H9 (cell line): ENCODE data around the gene OR8K1. TPM values are rescaled to one million over a fixed set of nuclear protein-coding genes. Genes with fewer than 3 reads are reported as not detected.

ENCODE experiments used
- DNase-seq: peaks from one replicate; pipeline ENCODE4 v3.0.0-alpha.2; 2017
- H2AFZ ChIP-seq: one replicate; pipeline ENCODE4 v1.6.1; 2013; ENCODE audit warnings: mild to moderate bottlenecking, low read length, control low read depth, moderate library complexity
- H2AK5ac ChIP-seq: 2 replicates; pipeline ENCODE4 v1.6.1; 2013; ENCODE audit warnings: low read length, control low read depth, mixed read lengths; ENCODE audit not compliant: insufficient read length
- H2BK120ac ChIP-seq: one replicate; pipeline ENCODE4 v1.6.1; 2013; ENCODE audit warnings: low read depth, mild to moderate bottlenecking, low read length, control low read depth, inconsistent platforms; ENCODE audit not compliant: poor library complexity, severe bottlenecking
- H2BK12ac ChIP-seq: 2 replicates; pipeline ENCODE4 v1.6.1; 2013; ENCODE audit warnings: low read length, control low read depth, mixed read lengths, low read depth; ENCODE audit not compliant: insufficient read length
- H2BK15ac ChIP-seq: 2 replicates; pipeline ENCODE4 v1.6.1; 2013; ENCODE audit warnings: low read depth, low read length, control low read depth
- H2BK20ac ChIP-seq: one replicate; pipeline ENCODE4 v1.6.1; 2013; ENCODE audit warnings: low read depth, mild to moderate bottlenecking, low read length, control low read depth, inconsistent platforms; ENCODE audit not compliant: poor library complexity, severe bottlenecking
- H2BK5ac ChIP-seq: 2 replicates; pipeline ENCODE4 v1.6.1; 2013; ENCODE audit warnings: low read length, control low read depth, mixed read lengths; ENCODE audit not compliant: insufficient read length
- H3K14ac ChIP-seq: 2 replicates; pipeline ENCODE4 v1.6.1; 2013; ENCODE audit warnings: low read length, control low read depth; ENCODE audit not compliant: insufficient read depth
- H3K18ac ChIP-seq: 2 replicates; pipeline ENCODE4 v1.6.1; 2013; ENCODE audit warnings: low read depth, mild to moderate bottlenecking, mixed read lengths, low read length, control low read depth; ENCODE audit not compliant: insufficient read length
- H3K23ac ChIP-seq: 2 replicates; pipeline ENCODE4 v1.6.1; 2013; ENCODE audit warnings: low read length, control low read depth, mixed read lengths, low read depth; ENCODE audit not compliant: insufficient read length
- H3K23me2 ChIP-seq: 2 replicates; pipeline ENCODE4 v1.6.1; 2013; ENCODE audit warnings: low read depth, mild to moderate bottlenecking, mixed read lengths, low read length, control low read depth; ENCODE audit not compliant: insufficient read length, poor library complexity, severe bottlenecking
- H3K27ac ChIP-seq: 2 replicates; pipeline ENCODE4 v1.5.1; 2013; ENCODE audit warnings: low read length, control low read depth, mixed read lengths, low read depth; ENCODE audit not compliant: insufficient read length
- H3K27me3 ChIP-seq: 2 replicates; pipeline ENCODE4 v1.6.1; 2013; ENCODE audit warnings: low read length, control low read depth, inconsistent platforms; ENCODE audit not compliant: insufficient read depth
- H3K4ac ChIP-seq: 2 replicates; pipeline ENCODE4 v1.6.1; 2013; ENCODE audit warnings: low read depth, mild to moderate bottlenecking, control low read depth, inconsistent platforms, low read length, moderate library complexity
- H3K4me1 ChIP-seq: 2 replicates; pipeline ENCODE4 v1.6.1; 2013; ENCODE audit warnings: low read length, control low read depth, inconsistent platforms; ENCODE audit not compliant: insufficient read depth
- H3K4me2 ChIP-seq: 2 replicates; pipeline ENCODE4 v1.6.1; 2013; ENCODE audit warnings: low read length, control low read depth, mixed read lengths; ENCODE audit not compliant: insufficient read length, insufficient read depth
- H3K56ac ChIP-seq: 2 replicates; pipeline ENCODE4 v1.6.1; 2013; ENCODE audit warnings: low read depth, mild to moderate bottlenecking, mixed read lengths, low read length, control low read depth; ENCODE audit not compliant: insufficient read length
- H3K79me1 ChIP-seq: 2 replicates; pipeline ENCODE4 v1.6.1; 2013; ENCODE audit warnings: low read depth, mild to moderate bottlenecking, moderate library complexity, low read length, control low read depth, inconsistent platforms; ENCODE audit not compliant: insufficient read depth, poor library complexity, severe bottlenecking
- H3K79me2 ChIP-seq: 2 replicates; pipeline ENCODE4 v1.6.1; 2013; ENCODE audit warnings: low read length, control low read depth, inconsistent platforms; ENCODE audit not compliant: insufficient read depth
- H3K9ac ChIP-seq: 2 replicates; pipeline ENCODE4 v1.6.1; 2013; ENCODE audit warnings: low read length, control low read depth, mixed read lengths; ENCODE audit not compliant: insufficient read length; ENCODE audit errors: extremely low read depth
- H3K9me3 ChIP-seq: one replicate; pipeline ENCODE4 v1.6.1; 2013; ENCODE audit warnings: low read depth, low read length, inconsistent platforms; ENCODE audit not compliant: control insufficient read depth
- H3T11ph ChIP-seq: one replicate; pipeline ENCODE4 v1.6.1; 2013; ENCODE audit warnings: mild to moderate bottlenecking, low read length, control low read depth, inconsistent platforms
- H4K20me1 ChIP-seq: one replicate; pipeline ENCODE4 v1.6.1; 2013; ENCODE audit not compliant: control insufficient read depth, insufficient read length, insufficient read depth
- H4K5ac ChIP-seq: 2 replicates; pipeline ENCODE4 v1.6.1; 2013; ENCODE audit warnings: low read depth, mild to moderate bottlenecking, mixed read lengths, low read length, control low read depth; ENCODE audit not compliant: insufficient read length
- H4K8ac ChIP-seq: replicated peaks from 2 replicates; pipeline ENCODE4 v1.6.1; 2013; ENCODE audit warnings: low read length, control low read depth, mixed read lengths, low read depth; ENCODE audit not compliant: insufficient read length
- H4K91ac ChIP-seq: 2 replicates; pipeline ENCODE4 v1.6.1; 2013; ENCODE audit warnings: low read depth, mild to moderate bottlenecking, moderate library complexity, mixed read lengths, low read length, control low read depth; ENCODE audit not compliant: insufficient read length
- H3K27ac Mint-ChIP-seq, 3 experiments: 2 replicates in 2 of 3; 3 replicates in 1 of 3; pipeline ENCODE4 v1.8.0; 2020 to 2021; ENCODE audit warnings: mixed read lengths in 3 of 3, mild to moderate bottlenecking in 1 of 3, moderate library complexity in 1 of 3
- H3K27me3 Mint-ChIP-seq: 2 replicates; pipeline ENCODE4 v1.8.0; 2021; ENCODE audit warnings: low read depth, mild to moderate bottlenecking, moderate library complexity, mixed read lengths
- H3K36me3 Mint-ChIP-seq, 3 experiments: 2 replicates in 2 of 3; 3 replicates in 1 of 3; pipeline ENCODE4 v1.8.0; 2020 to 2021; ENCODE audit warnings: low read depth in 3 of 3, mixed read lengths in 3 of 3; ENCODE audit not compliant: insufficient read depth in 1 of 3
- H3K4me1 Mint-ChIP-seq, 2 experiments: 2 replicates each; pipeline ENCODE4 v1.8.0; 2020; ENCODE audit warnings: mixed read lengths in 2 of 2
- H3K4me3 Mint-ChIP-seq, 2 experiments: 2 replicates in 1 of 2; 3 replicates in 1 of 2; pipeline ENCODE4 v1.8.0; 2020 to 2021; ENCODE audit warnings: mild to moderate bottlenecking in 2 of 2, mixed read lengths in 2 of 2, moderate library complexity in 1 of 2
- H3K9me3 Mint-ChIP-seq, 2 experiments: 2 replicates in 1 of 2; 3 replicates in 1 of 2; pipeline ENCODE4 v1.8.0; 2020; ENCODE audit warnings: mild to moderate bottlenecking in 2 of 2, mixed read lengths in 2 of 2, moderate library complexity in 1 of 2
- CTCF ChIP-seq: fragments of 200-600 bp; sonication (generic); conservative IDR thresholded peaks from 3 replicates; pipeline ENCODE4 v1.8.0; 2021; ENCODE audit warnings: antibody characterized with exemption, mild to moderate bottlenecking
- WGBS: extraction: QIAGEN DNeasy Blood & Tissue Kit; methylation state at CpG from one replicate; pipeline ENCODE4 v1.1.7; 2013; ENCODE audit warnings: missing lambda C conversion rate, low lambda C conversion rate, mixed read lengths; ENCODE audit not compliant: insufficient read length; ENCODE audit errors: extremely low coverage; 5-methylcytosine and 5-hydroxymethylcytosine counted together
- total RNA-seq: library from RNA; stranded (reverse); gene quantifications from 2 replicates; pipeline ENCODE4 v1.2.1, GENCODE V29; 2021

The OR8K1 gene
- total RNA-seq, 1 experiment from 2014 or later: not detected

- H3K9me3 ChIP-seq: no peaks in the 10 kb centered on the region
- no peak within 1 kb of the TSS for H4K8ac ChIP-seq
- no peaks in the 10 kb centered on the region for H3K4me1 Mint-ChIP-seq
- H2BK12ac ChIP-seq: no peak within 1 kb of the TSS
- no peaks in the 10 kb centered on the region; a peak in 1 of 5 replicates for H3K9me3 Mint-ChIP-seq
- no peak within 1 kb of the TSS for H3K4ac ChIP-seq
- H2AFZ ChIP-seq: no peak within 1 kb of the TSS
- DNase-seq: no peak
- H3K4me2 ChIP-seq: no peak within 1 kb of the TSS
- WGBS: no CpG with 5 or more reads among the region's 2 CpGs
- no peaks in the 10 kb centered on the region for H3K23me2 ChIP-seq
- no peak for TF ChIP-seq CTCF
- no peaks in the 10 kb centered on the region for H3K79me2 ChIP-seq
- H3K79me1 ChIP-seq: no peaks in the 10 kb centered on the region
- no peaks in the 10 kb centered on the region for H4K20me1 ChIP-seq
- no peak within 1 kb of the TSS for H3K27ac ChIP-seq
- H3K56ac ChIP-seq: no peak within 1 kb of the TSS
- no peaks in the 10 kb centered on the region for H3K27me3 ChIP-seq
- H2BK20ac ChIP-seq: no peak within 1 kb of the TSS
- H2AK5ac ChIP-seq: no peak within 1 kb of the TSS
- H3K9ac ChIP-seq: no peak within 1 kb of the TSS
- H4K91ac ChIP-seq: no peak within 1 kb of the TSS
- H3K27ac Mint-ChIP-seq: no peak within 1 kb of the TSS
- H2BK120ac ChIP-seq: no peak within 1 kb of the TSS
- no peak within 1 kb of the TSS for H2BK5ac ChIP-seq
- no peak within 1 kb of the TSS for H3K23ac ChIP-seq
- H3K27me3 Mint-ChIP-seq: no peaks in the 10 kb centered on the region
- H4K5ac ChIP-seq: no peak within 1 kb of the TSS
- no peak within 1 kb of the TSS for H2BK15ac ChIP-seq
- no peak within 1 kb of the TSS for H3K4me3 Mint-ChIP-seq
- no peak within 1 kb of the TSS for H3K14ac ChIP-seq
- no peaks in the 10 kb centered on the region for H3K4me1 ChIP-seq
- H3K18ac ChIP-seq: no peak within 1 kb of the TSS
- H3T11ph ChIP-seq: no peak within 1 kb of the TSS
- H3K36me3 Mint-ChIP-seq: no peaks in the 10 kb centered on the region
These were observed 8.2 kb downstream of the OR8K1 start, which contains the start of gene OR8J1 for GRCh38 chr11:56353991-56354390. TSS of gene OR8J1 (plus strand) at chr11:56354291. CDS start at chr11:56360247, 5,956 bp downstream.
